Transverse colon (tissue), 4 donors: Measurements from ENCODE around the gene SMIM1. TPM values are rescaled to one million over a fixed set of nuclear protein-coding genes. Genes with fewer than 3 reads are reported as not detected.

ENCODE experiments used
- DNase-seq: peaks from one replicate; pipeline ENCODE4 v3.0.0-alpha.2; 2019
- H3K27ac ChIP-seq, 4 donors: fragments of 200-600 bp; sonication (generic); 2 replicates each; pipeline ENCODE4 v1.5.1; 2016 to 2018; ENCODE audit warnings: inconsistent platforms in 4 of 4
- H3K27me3 ChIP-seq: fragments of 200-600 bp; sonication (generic); 2 replicates; pipeline ENCODE4 v1.5.1; 2017; ENCODE audit warnings: inconsistent platforms
- H3K36me3 ChIP-seq, 4 donors: fragments of 200-600 bp; sonication (generic); 2 replicates each; pipeline ENCODE4 v1.5.1; 2017 to 2019; ENCODE audit warnings: inconsistent platforms in 4 of 4
- H3K4me1 ChIP-seq, 4 donors: fragments of 200-600 bp; sonication (generic); 2 replicates each; pipeline ENCODE4 v1.5.1; 2017 to 2020; ENCODE audit warnings: inconsistent platforms in 4 of 4
- H3K4me3 ChIP-seq, 4 donors: fragments of 200-600 bp; sonication (generic); 1 replicate in 1 of 4; 2 replicates in 3 of 4; pipeline versions ENCODE4 v1.5.1 to v1.6.1; 2017 to 2019; ENCODE audit warnings: inconsistent platforms in 4 of 4
- H3K9me3 ChIP-seq, 2 donors: fragments of 200-600 bp; sonication (generic); 2 replicates each; pipeline ENCODE4 v1.5.1; 2017 to 2019; ENCODE audit warnings: inconsistent platforms in 2 of 2
- CTCF ChIP-seq, 5 experiments: fragments of 200-600 bp in 3 of 5; fragments of 450-650 bp in 2 of 5; sonication (generic) in 3 of 5; IDR thresholded peaks; 1 replicate in 2 of 5; 2 replicates in 3 of 5; pipeline ENCODE4 v1.5.1; 2016 to 2017; ENCODE audit warnings: antibody characterized with exemption in 5 of 5, inconsistent platforms in 3 of 5, mild to moderate bottlenecking in 2 of 5, moderate library complexity in 1 of 5
- EP300 ChIP-seq: sonication (generic); formaldehyde crosslinking; IDR thresholded peaks from one replicate; pipeline ENCODE4 v1.6.1; 2017; ENCODE audit warnings: antibody characterized with exemption, low read depth
- POLR2A ChIP-seq: fragments of 450-650 bp; IDR thresholded peaks from one replicate; pipeline ENCODE4 v1.6.1; 2016; ENCODE audit warnings: antibody characterized with exemption, mild to moderate bottlenecking, moderate library complexity
- POLR2AphosphoS5 ChIP-seq, 3 donors: sonication (generic); formaldehyde crosslinking; IDR thresholded peaks; one replicate each; pipeline ENCODE4 v1.6.1; 2016; ENCODE audit warnings: antibody characterized with exemption in 3 of 3
- WGBS, 2 donors: methylation state at CpG; one replicate each; pipeline ENCODE4 v1.1.5; 2018; ENCODE audit warnings: low coverage in 1 of 2; 5-methylcytosine and 5-hydroxymethylcytosine counted together
- in situ Hi-C, 4 donors: fragments of 200-750 bp; cut with MboI; loops; one replicate each; pipeline versions ENCODE4 v1.15.0 to v1.15.1; 2017; ENCODE audit warnings: low sequenced_read_pairs in 3 of 4, low pct_ligation_motif_present in 1 of 4, low pct_unique_long_range_greater_than_20kb in 1 of 4
- intact Hi-C: fragments of 100-400 bp; cut with DNase I; formaldehyde crosslinking; loops from one replicate; pipeline ENCODE4 v1.15.1; 2023; ENCODE audit warnings: low total_unique reads
- total RNA-seq, 4 donors: library from RNA; depleted of rRNA; stranded (reverse); fragments of >200 nt; gene quantifications; one replicate each; pipeline ENCODE4 v1.1.0, GENCODE V29; 2016

Gene SMIM1
- total RNA-seq, 4 donors from 2014 or later: not detected

- Histone ChIP-seq H3K27ac (no peak within 1 kb of the TSS), H3K9me3 (no peaks in the 10 kb centered on the region), H3K4me1 (peaks cover 4 to 8% (median 5%) of the 10 kb centered on the region in 4 donors), H3K36me3 (no peaks in the 10 kb centered on the region), H3K27me3 (peaks cover 20% of the 10 kb centered on the region), H3K4me3 (no peak within 1 kb of the TSS)
- no peak for TF ChIP-seq EP300
- no peak for TF ChIP-seq POLR2A
- TF ChIP-seq CTCF (IDR thresholded peaks at IDR 0.05): no peak
- no peak for TF ChIP-seq POLR2AphosphoS5 (IDR thresholded peaks at IDR 0.05)
- intact Hi-C loops (no loop called here), in situ Hi-C loops (no loop called here)
- 67 to 82% methylated on average over 1 to 16 of the region's 17 CpGs for WGBS, 2 donors
- no peak for DNase-seq
Measured at GRCh38 chr1:3752400-3752945, 20.1 kb upstream of the SMIM1 start, which contains the start of gene CCDC27. CCDC27 (plus strand) TSS chr1:3752450; CDS start chr1:3752482, 32 bp downstream.

- in situ Hi-C loops: no loop called here
Measured at GRCh38 chr1:3753656-3754454, 18.7 kb upstream of the SMIM1 start.

GRCh38 chr1:3756394-3756793, 16.2 kb upstream of the SMIM1 start:
- in situ Hi-C loops: no loop called here
- H3K27me3 ChIP-seq: peaks cover 36% of the 10 kb centered on the region

More at GRCh38 chr1:3753656-3754454, 18.7 kb upstream of the SMIM1 start:
- no peaks in the 10 kb centered on the region for H3K4me1 ChIP-seq
- no peak overlapping the region for H3K4me3 ChIP-seq
- WGBS, 2 donors: 84% methylated on average over 20 of the region's 20 CpGs; no CpG with 5 or more reads in 1 of the 2 donors
- no peaks in the 10 kb centered on the region for H3K9me3 ChIP-seq
- H3K27me3 ChIP-seq: peaks cover 20% of the 10 kb centered on the region
- H3K27ac ChIP-seq: no peak overlapping the region
- no peaks in the 10 kb centered on the region for H3K36me3 ChIP-seq
- no peak for DNase-seq
- intact Hi-C loops: no loop called here
- TF ChIP-seq POLR2A: no peak
- TF ChIP-seq EP300: no peak
- no peak for TF ChIP-seq CTCF (IDR thresholded peaks at IDR 0.05)
- TF ChIP-seq POLR2AphosphoS5 (IDR thresholded peaks at IDR 0.05): no peak

More at GRCh38 chr1:3756394-3756793, 16.2 kb upstream of the SMIM1 start:
- H3K27ac ChIP-seq: no peak overlapping the region
- no peaks in the 10 kb centered on the region for H3K4me1 ChIP-seq
- WGBS, 2 donors: 83 to 88% methylated on average over 16 to 21 of the region's 21 CpGs
- H3K36me3 ChIP-seq: no peaks in the 10 kb centered on the region
- DNase-seq: no peak
- TF ChIP-seq POLR2AphosphoS5 (IDR thresholded peaks at IDR 0.05): no peak
- no peak for TF ChIP-seq CTCF (IDR thresholded peaks at IDR 0.05)
- no peak for TF ChIP-seq POLR2A
- no peak for TF ChIP-seq EP300
- intact Hi-C loops: no loop called here
- H3K9me3 ChIP-seq: no peaks in the 10 kb centered on the region
- no peak overlapping the region for H3K4me3 ChIP-seq
